ENCODE data around the gene PBX1. TPM values are rescaled to one million over a fixed set of nuclear protein-coding genes. Genes with fewer than 3 reads are reported as not detected.
A peak's percentile ranks its signal among the peaks of the same experiment; 100 is the strongest.

PBX1 gene
- total and polyA plus RNA-seq, 8 donors, result 17.3 to 113 (median 91.9) TPM

GRCh38 chr1:164576291-164577271 lies 17.6 kb downstream of the PBX1 start:
- ATAC-seq (peak in 3 of 4 donors; percentile 32 to 49 (median 36)), DNase-seq (peak in 1 of 6 donors; percentile 51)

GRCh38 chr1:164577291-164577690 lies 18.3 kb downstream of the PBX1 start:
- Histone ChIP-seq H3K27ac (no peak overlapping the region), H3K4me3 (no peak overlapping the region), H3K4me1 (peaks cover 0 to 14% (median 9%) of the 10 kb centered on the region in 3 donors), H3K9me3 (no peaks in the 10 kb centered on the region), H3K27me3 (no peaks in the 10 kb centered on the region), H3K36me3 (peaks cover 0 to 10% (median 3%) of the 10 kb centered on the region in 3 donors)
- intact Hi-C loops (cut with DNase I), result no loop called here
- no peak for TF ChIP-seq CTCF (IDR thresholded peaks at IDR 0.05)
- 74 to 81% methylated on average over 3 of the region's 3 CpGs for WGBS, 2 donors
- DNase-seq, result no peak
- no peak for FAIRE-seq
- ATAC-seq, result no peak

More at GRCh38 chr1:164576291-164577271, 17.6 kb downstream of the PBX1 start:
- Histone ChIP-seq H3K4me1 (peaks cover 0 to 17% (median 12%) of the 10 kb centered on the region in 3 donors), H3K27me3 (no peaks in the 10 kb centered on the region), H3K27ac (no peak overlapping the region), H3K9me3 (no peaks in the 10 kb centered on the region), H3K36me3 (peaks cover 0 to 10% (median 3%) of the 10 kb centered on the region in 3 donors), H3K4me3 (no peak overlapping the region)
- WGBS, 2 donors, result 79 to 80% methylated on average over 66 of the region's 66 CpGs
- TF ChIP-seq CTCF (IDR thresholded peaks at IDR 0.05), result no peak
- intact Hi-C loops (cut with DNase I), result no loop called here
- FAIRE-seq, result no peak

- Histone ChIP-seq H3K9me3 (no peaks in the 10 kb centered on the region), H3K36me3 (peaks cover 0 to 10% (median 3%) of the 10 kb centered on the region in 3 donors), H3K4me1 (peaks cover 0 to 4% (median 0%) of the 10 kb centered on the region in 3 donors), H3K27me3 (no peaks in the 10 kb centered on the region), H3K27ac (no peak overlapping the region), H3K4me3 (no peak overlapping the region)
- WGBS, 2 donors, result 67 to 79% methylated on average over 4 of the region's 4 CpGs
- no peak for TF ChIP-seq CTCF (IDR thresholded peaks at IDR 0.05)
- ATAC-seq (no peak), DNase-seq (no peak), FAIRE-seq (no peak)
- intact Hi-C loops (cut with DNase I), result no loop called here
Measured at GRCh38 chr1:164578479-164579200, 19.7 kb downstream of the PBX1 start.

- DNase-seq, result no peak
- WGBS, 2 donors, result 79 to 81% methylated on average over 4 of the region's 4 CpGs
- H3K27me3 ChIP-seq, result no peaks in the 10 kb centered on the region
- no peak for TF ChIP-seq CTCF (IDR thresholded peaks at IDR 0.05)
- intact Hi-C loops (cut with DNase I), result no loop called here
- H3K9me3 ChIP-seq, result no peaks in the 10 kb centered on the region
- H3K4me1 ChIP-seq, result peaks cover 0 to 4% (median 0%) of the 10 kb centered on the region in 3 donors
- ATAC-seq, result no peak
- peaks cover 0 to 10% (median 3%) of the 10 kb centered on the region in 3 donors for H3K36me3 ChIP-seq
- FAIRE-seq, result no peak
- no peak overlapping the region for H3K27ac ChIP-seq
- H3K4me3 ChIP-seq, result no peak overlapping the region
Measured at GRCh38 chr1:164579381-164579780, 20.4 kb downstream of the PBX1 start.
